HepG2 (cell line): ENCODE results near the gene ARMH3. TPM values are rescaled to one million over a fixed set of nuclear protein-coding genes. Genes with fewer than 3 reads are reported as not detected.

ENCODE experiments used
- CERS6 ChIP-seq: sonication (generic); formaldehyde crosslinking; IDR thresholded peaks from 2 replicates; pipeline ENCODE4 v1.5.0; 2020; ENCODE audit warnings: missing genetic modification reagents
- CHD4 ChIP-seq: fragments of 200-600 bp; sonication (generic); IDR thresholded peaks from 2 replicates; pipeline ENCODE4 v1.7.0; 2017; ENCODE audit warnings: mild to moderate bottlenecking, low read length, borderline replicate concordance
- CTCF ChIP-seq: sonication (generic); formaldehyde crosslinking; IDR thresholded peaks from 2 replicates; pipeline ENCODE4 v1.5.0; 2020; ENCODE audit warnings: mild to moderate bottlenecking, missing genetic modification reagents, moderate library complexity
- DDIT3 ChIP-seq: sonication (generic); formaldehyde crosslinking; IDR thresholded peaks from 2 replicates; pipeline ENCODE4 v1.4.0; 2020; ENCODE audit warnings: mild to moderate bottlenecking, missing genetic modification reagents
- ELF3 ChIP-seq: IDR thresholded peaks from 2 replicates; pipeline ENCODE4 v1.6.1; 2016; ENCODE audit warnings: missing genetic modification reagents, missing compliant biosample characterization
- GATAD2A ChIP-seq: IDR thresholded peaks from 2 replicates; pipeline ENCODE4 v1.6.1; 2016
- HDAC1 ChIP-seq: sonication (generic); formaldehyde crosslinking; IDR thresholded peaks from 2 replicates; pipeline ENCODE4 v1.5.1; 2020; ENCODE audit warnings: mild to moderate bottlenecking, missing genetic modification reagents
- HES4 ChIP-seq: sonication (generic); formaldehyde crosslinking; IDR thresholded peaks from 2 replicates; pipeline ENCODE4 v1.9.0; 2021; ENCODE audit warnings: mild to moderate bottlenecking, missing genetic modification reagents, borderline replicate concordance
- JARID2 ChIP-seq: sonication (generic); formaldehyde crosslinking; IDR thresholded peaks from 2 replicates; pipeline ENCODE4 v1.8.1; 2023; ENCODE audit warnings: missing genetic modification reagents, inconsistent platforms; ENCODE audit not compliant: insufficient replicate concordance
- LCORL ChIP-seq, 2 experiments: fragments of 450-650 bp in 1 of 2; sonication (generic) in 1 of 2; formaldehyde crosslinking in 1 of 2; IDR thresholded peaks; 2 replicates each; pipeline versions ENCODE4 v1.5.0 to v1.6.1; 2017 to 2020; ENCODE audit warnings: antibody characterized with exemption in 1 of 2, missing genetic modification reagents in 1 of 2
- MED1 ChIP-seq: sonication (generic); formaldehyde crosslinking; IDR thresholded peaks from 2 replicates; pipeline ENCODE4 v1.4.0; 2020; ENCODE audit warnings: missing genetic modification reagents
- MEF2D ChIP-seq: sonication (generic); formaldehyde crosslinking; IDR thresholded peaks from 2 replicates; pipeline ENCODE4 v1.5.1; 2020; ENCODE audit warnings: mild to moderate bottlenecking, missing genetic modification reagents
- PBX3 ChIP-seq: sonication (generic); formaldehyde crosslinking; IDR thresholded peaks from 2 replicates; pipeline ENCODE4 v1.8.1; 2023; ENCODE audit warnings: missing genetic modification reagents, inconsistent platforms, borderline replicate concordance
- PPARG ChIP-seq: conservative IDR thresholded peaks from 2 replicates; pipeline ENCODE4 v1.6.1; 2016; ENCODE audit warnings: missing biosample characterization, missing genetic modification reagents
- RAD21 ChIP-seq: fragments of 450-650 bp; formaldehyde crosslinking; IDR thresholded peaks from 2 replicates; pipeline ENCODE4 v1.5.0; 2020; ENCODE audit warnings: mild to moderate bottlenecking
- RBAK ChIP-seq: sonication (generic); formaldehyde crosslinking; IDR thresholded peaks from 2 replicates; pipeline ENCODE4 v1.5.1; 2020; ENCODE audit warnings: mild to moderate bottlenecking, missing genetic modification reagents
- RORA ChIP-seq: sonication (generic); formaldehyde crosslinking; IDR thresholded peaks from 2 replicates; pipeline ENCODE4 v1.5.0; 2020; ENCODE audit warnings: mild to moderate bottlenecking, missing genetic modification reagents, moderate library complexity
- SP5 ChIP-seq: IDR thresholded peaks from 2 replicates; pipeline ENCODE4 v1.6.1; 2016; ENCODE audit warnings: low read depth, borderline replicate concordance
- ZBTB7A ChIP-seq: sonication (generic); formaldehyde crosslinking; IDR thresholded peaks from 2 replicates; pipeline ENCODE4 v1.8.0; 2022; ENCODE audit warnings: mild to moderate bottlenecking, missing genetic modification reagents
- ZNF263 ChIP-seq: sonication (generic); formaldehyde crosslinking; IDR thresholded peaks from 2 replicates; pipeline ENCODE4 v1.4.0; 2020; ENCODE audit warnings: missing genetic modification reagents
- ZNF547 ChIP-seq: sonication (generic); formaldehyde crosslinking; IDR thresholded peaks from 2 replicates; pipeline ENCODE4 v1.5.1; 2020; ENCODE audit warnings: mild to moderate bottlenecking, missing genetic modification reagents
- ZNF563 ChIP-seq: sonication (generic); formaldehyde crosslinking; IDR thresholded peaks from 2 replicates; pipeline ENCODE4 v1.8.0; 2022; ENCODE audit warnings: mild to moderate bottlenecking, moderate library complexity, missing genetic modification reagents
- ZXDC ChIP-seq: sonication (generic); formaldehyde crosslinking; IDR thresholded peaks from 2 replicates; pipeline ENCODE4 v1.5.0; 2020; ENCODE audit warnings: mild to moderate bottlenecking, missing genetic modification reagents
- polyA plus RNA-seq, 8 experiments: library from polyadenylated mRNA; depleted of rRNA in 3 of 8; stranded (reverse) in 7 of 8; unstranded in 1 of 8; fragments of >200 nt; fragmentation: Illumina TruSeq in 4 of 8; extraction: Trizol in 4 of 8; gene quantifications; 2 replicates each; pipeline versions ENCODE4 v1.2.1 to v1.2.3, GENCODE V29; 2011 to 2016; ENCODE audit warnings: low read depth in 4 of 8, missing spikeins in 1 of 8, mixed read lengths in 1 of 8; ENCODE audit not compliant: insufficient read depth in 1 of 8
- total RNA-seq, 5 experiments: library from RNA; depleted of rRNA; stranded (reverse); fragments of >200 nt; fragmentation: Illumina TruSeq; extraction: Trizol; gene quantifications; 2 replicates each; pipeline ENCODE4 v1.2.3, GENCODE V29; 2016; ENCODE audit warnings: low read depth in 1 of 5

Gene ARMH3
- total and polyA plus RNA-seq, 2 of the 13 experiments (the other 11 are each of a cell fraction or from before 2014, with no cell fraction given), result 8.4 to 16.9 TPM

GRCh38 chr10:102064868-102065560 lies 9.0 kb upstream of the ARMH3 start, which contains the start of gene HPS6 (continued):
- TF ChIP-seq DDIT3 (no peak), ZXDC (0 out of 2 replicates have a peak, but pooled peaks have one; percentile 75), MED1 (CRISPR knock-in tag) (peak; percentile 48; the same call in 1 of the 2 replicates), CTCF (CRISPR knock-in tag) (peak; percentile 70), HDAC1 (CRISPR knock-in tag) (peak; percentile 55; the same call in 1 of the 2 replicates), PBX3 (CRISPR knock-in tag) (no peak), CERS6 (no peak), JARID2 (no peak), ZNF547 (peak; percentile 91; the same call in 1 of the 2 replicates), SP5 (CRISPR knock-in tag) (peak; percentile 49; the same call in 1 of the 2 replicates), GATAD2A (CRISPR knock-in tag) (peak; percentile 14; the same call in 1 of the 2 replicates), ELF3 (peak; percentile 53), RBAK (CRISPR knock-in tag) (no peak), CHD4 (0 out of 2 replicates have a peak, but pooled peaks have one; percentile 46), ZNF263 (peak; percentile 61; the same call in 1 of the 2 replicates), HES4 (CRISPR knock-in tag) (peak; percentile 48; the same call in 1 of the 2 replicates), ZNF563 (CRISPR knock-in tag) (0 out of 2 replicates have a peak, but pooled peaks have one; percentile 78), PPARG (CRISPR knock-in tag) (peak; percentile 55; the same call in 1 of the 2 replicates), ZBTB7A (peak; percentile 74; the same call in 1 of the 2 replicates), LCORL (IDR thresholded peaks at IDR 0.05) (no peak), LCORL (CRISPR knock-in tag; IDR thresholded peaks at IDR 0.05) (no peak), RAD21 (CRISPR knock-in tag) (peak; percentile 8; the same call in 1 of the 2 replicates), RORA (CRISPR knock-in tag) (no peak), MEF2D (CRISPR knock-in tag) (no peak)
